Ishikawa (cell line): ENCODE data around the gene RER1.

Source experiments
- CEBPB ChIP-seq: IDR thresholded peaks from 2 replicates; pipeline ENCODE4 v1.6.1; 2012
- CREB1 ChIP-seq: IDR thresholded peaks from 2 replicates; pipeline ENCODE4 v1.6.1; 2012; ENCODE audit warnings: low read depth
- EGR1 ChIP-seq: IDR thresholded peaks from 2 replicates; pipeline ENCODE4 v1.6.1; 2012
- EP300 ChIP-seq: IDR thresholded peaks from 2 replicates; pipeline ENCODE4 v1.6.1; 2012; ENCODE audit warnings: borderline replicate concordance
- RAD21 ChIP-seq: IDR thresholded peaks from 2 replicates; pipeline ENCODE4 v1.6.1; 2012; ENCODE audit warnings: low read depth
- TF ChIP-seq, protein P1 (sequence below): IDR thresholded peaks from 2 replicates; pipeline ENCODE4 v1.6.1; 2012; ENCODE audit warnings: low read depth, mild to moderate bottlenecking

DNA sequence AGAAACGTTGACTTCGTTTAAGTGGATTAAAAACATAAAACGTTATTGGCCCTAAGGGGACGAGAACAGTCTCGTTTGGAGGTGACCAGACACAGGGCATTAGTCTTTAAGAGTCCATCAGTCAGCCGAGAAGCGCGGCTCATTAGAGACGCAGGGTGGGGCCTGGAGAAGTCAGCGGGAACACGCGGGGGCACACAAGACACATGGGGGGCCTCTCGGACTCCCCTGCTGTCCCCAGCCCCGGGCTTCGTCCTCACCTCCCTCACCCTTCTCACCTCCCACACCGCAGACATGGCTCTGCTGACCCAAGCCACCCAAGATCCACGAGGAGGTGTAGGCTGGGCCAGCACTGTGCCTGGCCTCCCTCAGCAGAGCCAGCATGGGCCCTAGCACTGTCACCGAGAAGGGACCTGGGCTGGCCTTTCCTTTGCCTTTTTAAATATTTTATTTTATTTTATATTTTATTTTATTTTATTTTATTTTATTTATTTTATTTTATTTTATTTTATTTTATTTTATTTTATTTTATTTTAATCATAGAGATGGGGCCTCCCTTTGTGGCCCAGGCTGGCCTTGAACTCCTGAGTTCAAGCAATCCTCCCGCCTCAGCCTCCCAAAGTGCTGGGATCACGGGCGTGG lies 49.1 kb upstream of the RER1 start:
- TF ChIP-seq CREB1 (no peak), EGR1 (no peak), EP300 (no peak), RAD21 (no peak), CEBPB (no peak)
- TF ChIP-seq, protein P1, sequence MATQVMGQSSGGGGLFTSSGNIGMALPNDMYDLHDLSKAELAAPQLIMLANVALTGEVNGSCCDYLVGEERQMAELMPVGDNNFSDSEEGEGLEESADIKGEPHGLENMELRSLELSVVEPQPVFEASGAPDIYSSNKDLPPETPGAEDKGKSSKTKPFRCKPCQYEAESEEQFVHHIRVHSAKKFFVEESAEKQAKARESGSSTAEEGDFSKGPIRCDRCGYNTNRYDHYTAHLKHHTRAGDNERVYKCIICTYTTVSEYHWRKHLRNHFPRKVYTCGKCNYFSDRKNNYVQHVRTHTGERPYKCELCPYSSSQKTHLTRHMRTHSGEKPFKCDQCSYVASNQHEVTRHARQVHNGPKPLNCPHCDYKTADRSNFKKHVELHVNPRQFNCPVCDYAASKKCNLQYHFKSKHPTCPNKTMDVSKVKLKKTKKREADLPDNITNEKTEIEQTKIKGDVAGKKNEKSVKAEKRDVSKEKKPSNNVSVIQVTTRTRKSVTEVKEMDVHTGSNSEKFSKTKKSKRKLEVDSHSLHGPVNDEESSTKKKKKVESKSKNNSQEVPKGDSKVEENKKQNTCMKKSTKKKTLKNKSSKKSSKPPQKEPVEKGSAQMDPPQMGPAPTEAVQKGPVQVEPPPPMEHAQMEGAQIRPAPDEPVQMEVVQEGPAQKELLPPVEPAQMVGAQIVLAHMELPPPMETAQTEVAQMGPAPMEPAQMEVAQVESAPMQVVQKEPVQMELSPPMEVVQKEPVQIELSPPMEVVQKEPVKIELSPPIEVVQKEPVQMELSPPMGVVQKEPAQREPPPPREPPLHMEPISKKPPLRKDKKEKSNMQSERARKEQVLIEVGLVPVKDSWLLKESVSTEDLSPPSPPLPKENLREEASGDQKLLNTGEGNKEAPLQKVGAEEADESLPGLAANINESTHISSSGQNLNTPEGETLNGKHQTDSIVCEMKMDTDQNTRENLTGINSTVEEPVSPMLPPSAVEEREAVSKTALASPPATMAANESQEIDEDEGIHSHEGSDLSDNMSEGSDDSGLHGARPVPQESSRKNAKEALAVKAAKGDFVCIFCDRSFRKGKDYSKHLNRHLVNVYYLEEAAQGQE: no peak
